H1 (cell line): ENCODE data around the gene EPHB6. TPM values are rescaled to one million over a fixed set of nuclear protein-coding genes. Genes with fewer than 3 reads are reported as not detected.

Source experiments
- SIX5 ChIP-seq: IDR thresholded peaks from 2 replicates; pipeline ENCODE4 v1.6.1; 2011; ENCODE audit warnings: mild to moderate bottlenecking, low read depth, low read length
- polyA plus RNA-seq, 7 experiments: library from polyadenylated mRNA; depleted of rRNA in 3 of 7; stranded (reverse) in 5 of 7; unstranded in 2 of 7; fragments of >200 nt in 5 of 7; fragments of 200-250 nt in 2 of 7; gene quantifications; 1 replicate in 5 of 7; 2 replicates in 1 of 7; 4 replicates in 1 of 7; pipeline versions ENCODE4 v1.2.1 to v1.2.3, GENCODE V29; 2011 to 2013; ENCODE audit warnings: missing spikeins in 2 of 7, mixed read lengths in 2 of 7
- total RNA-seq: library from RNA; stranded (reverse); fragmentation: NEBNext Ultra II Directional; extraction: Animal tissue kit (Norgen Biotek cat#: 25700); gene quantifications from 2 replicates; pipeline ENCODE4 v1.2.1, GENCODE V29; 2021
- TF ChIP-seq, protein P1 (sequence below): fragments of 300-600 bp; sonication (generic); IDR thresholded peaks from 2 replicates; pipeline ENCODE4 v1.7.1; 2012; ENCODE audit warnings: low read length, moderate library complexity, mild to moderate bottlenecking, inconsistent platforms; ENCODE audit not compliant: insufficient replicate concordance

The EPHB6 gene
- total and polyA plus RNA-seq, 2 of the 8 experiments (the other 6 are each of a cell fraction or from before 2014, with no cell fraction given), result 19.7 TPM

DNA sequence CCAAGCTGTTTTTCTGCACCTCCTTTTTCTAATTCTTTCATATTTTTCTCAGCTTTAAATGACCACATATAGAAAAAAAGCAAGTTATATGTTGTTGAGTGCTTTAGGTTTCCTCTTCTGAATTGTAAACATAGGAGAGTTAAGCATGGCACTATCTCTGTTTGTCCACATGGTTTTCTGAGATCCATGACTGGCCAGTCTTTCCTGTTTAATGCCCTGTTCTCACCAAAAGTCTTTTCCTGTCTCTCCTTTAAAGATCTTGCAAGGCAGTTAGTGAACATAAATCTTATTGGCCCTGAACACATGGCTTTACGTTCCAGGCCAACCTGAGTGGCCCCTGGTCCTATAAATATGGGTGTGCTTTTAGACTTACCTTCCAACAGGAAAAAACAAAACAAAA lies 59.2 kb downstream of the EPHB6 start (continued):
- TF ChIP-seq, protein P1, sequence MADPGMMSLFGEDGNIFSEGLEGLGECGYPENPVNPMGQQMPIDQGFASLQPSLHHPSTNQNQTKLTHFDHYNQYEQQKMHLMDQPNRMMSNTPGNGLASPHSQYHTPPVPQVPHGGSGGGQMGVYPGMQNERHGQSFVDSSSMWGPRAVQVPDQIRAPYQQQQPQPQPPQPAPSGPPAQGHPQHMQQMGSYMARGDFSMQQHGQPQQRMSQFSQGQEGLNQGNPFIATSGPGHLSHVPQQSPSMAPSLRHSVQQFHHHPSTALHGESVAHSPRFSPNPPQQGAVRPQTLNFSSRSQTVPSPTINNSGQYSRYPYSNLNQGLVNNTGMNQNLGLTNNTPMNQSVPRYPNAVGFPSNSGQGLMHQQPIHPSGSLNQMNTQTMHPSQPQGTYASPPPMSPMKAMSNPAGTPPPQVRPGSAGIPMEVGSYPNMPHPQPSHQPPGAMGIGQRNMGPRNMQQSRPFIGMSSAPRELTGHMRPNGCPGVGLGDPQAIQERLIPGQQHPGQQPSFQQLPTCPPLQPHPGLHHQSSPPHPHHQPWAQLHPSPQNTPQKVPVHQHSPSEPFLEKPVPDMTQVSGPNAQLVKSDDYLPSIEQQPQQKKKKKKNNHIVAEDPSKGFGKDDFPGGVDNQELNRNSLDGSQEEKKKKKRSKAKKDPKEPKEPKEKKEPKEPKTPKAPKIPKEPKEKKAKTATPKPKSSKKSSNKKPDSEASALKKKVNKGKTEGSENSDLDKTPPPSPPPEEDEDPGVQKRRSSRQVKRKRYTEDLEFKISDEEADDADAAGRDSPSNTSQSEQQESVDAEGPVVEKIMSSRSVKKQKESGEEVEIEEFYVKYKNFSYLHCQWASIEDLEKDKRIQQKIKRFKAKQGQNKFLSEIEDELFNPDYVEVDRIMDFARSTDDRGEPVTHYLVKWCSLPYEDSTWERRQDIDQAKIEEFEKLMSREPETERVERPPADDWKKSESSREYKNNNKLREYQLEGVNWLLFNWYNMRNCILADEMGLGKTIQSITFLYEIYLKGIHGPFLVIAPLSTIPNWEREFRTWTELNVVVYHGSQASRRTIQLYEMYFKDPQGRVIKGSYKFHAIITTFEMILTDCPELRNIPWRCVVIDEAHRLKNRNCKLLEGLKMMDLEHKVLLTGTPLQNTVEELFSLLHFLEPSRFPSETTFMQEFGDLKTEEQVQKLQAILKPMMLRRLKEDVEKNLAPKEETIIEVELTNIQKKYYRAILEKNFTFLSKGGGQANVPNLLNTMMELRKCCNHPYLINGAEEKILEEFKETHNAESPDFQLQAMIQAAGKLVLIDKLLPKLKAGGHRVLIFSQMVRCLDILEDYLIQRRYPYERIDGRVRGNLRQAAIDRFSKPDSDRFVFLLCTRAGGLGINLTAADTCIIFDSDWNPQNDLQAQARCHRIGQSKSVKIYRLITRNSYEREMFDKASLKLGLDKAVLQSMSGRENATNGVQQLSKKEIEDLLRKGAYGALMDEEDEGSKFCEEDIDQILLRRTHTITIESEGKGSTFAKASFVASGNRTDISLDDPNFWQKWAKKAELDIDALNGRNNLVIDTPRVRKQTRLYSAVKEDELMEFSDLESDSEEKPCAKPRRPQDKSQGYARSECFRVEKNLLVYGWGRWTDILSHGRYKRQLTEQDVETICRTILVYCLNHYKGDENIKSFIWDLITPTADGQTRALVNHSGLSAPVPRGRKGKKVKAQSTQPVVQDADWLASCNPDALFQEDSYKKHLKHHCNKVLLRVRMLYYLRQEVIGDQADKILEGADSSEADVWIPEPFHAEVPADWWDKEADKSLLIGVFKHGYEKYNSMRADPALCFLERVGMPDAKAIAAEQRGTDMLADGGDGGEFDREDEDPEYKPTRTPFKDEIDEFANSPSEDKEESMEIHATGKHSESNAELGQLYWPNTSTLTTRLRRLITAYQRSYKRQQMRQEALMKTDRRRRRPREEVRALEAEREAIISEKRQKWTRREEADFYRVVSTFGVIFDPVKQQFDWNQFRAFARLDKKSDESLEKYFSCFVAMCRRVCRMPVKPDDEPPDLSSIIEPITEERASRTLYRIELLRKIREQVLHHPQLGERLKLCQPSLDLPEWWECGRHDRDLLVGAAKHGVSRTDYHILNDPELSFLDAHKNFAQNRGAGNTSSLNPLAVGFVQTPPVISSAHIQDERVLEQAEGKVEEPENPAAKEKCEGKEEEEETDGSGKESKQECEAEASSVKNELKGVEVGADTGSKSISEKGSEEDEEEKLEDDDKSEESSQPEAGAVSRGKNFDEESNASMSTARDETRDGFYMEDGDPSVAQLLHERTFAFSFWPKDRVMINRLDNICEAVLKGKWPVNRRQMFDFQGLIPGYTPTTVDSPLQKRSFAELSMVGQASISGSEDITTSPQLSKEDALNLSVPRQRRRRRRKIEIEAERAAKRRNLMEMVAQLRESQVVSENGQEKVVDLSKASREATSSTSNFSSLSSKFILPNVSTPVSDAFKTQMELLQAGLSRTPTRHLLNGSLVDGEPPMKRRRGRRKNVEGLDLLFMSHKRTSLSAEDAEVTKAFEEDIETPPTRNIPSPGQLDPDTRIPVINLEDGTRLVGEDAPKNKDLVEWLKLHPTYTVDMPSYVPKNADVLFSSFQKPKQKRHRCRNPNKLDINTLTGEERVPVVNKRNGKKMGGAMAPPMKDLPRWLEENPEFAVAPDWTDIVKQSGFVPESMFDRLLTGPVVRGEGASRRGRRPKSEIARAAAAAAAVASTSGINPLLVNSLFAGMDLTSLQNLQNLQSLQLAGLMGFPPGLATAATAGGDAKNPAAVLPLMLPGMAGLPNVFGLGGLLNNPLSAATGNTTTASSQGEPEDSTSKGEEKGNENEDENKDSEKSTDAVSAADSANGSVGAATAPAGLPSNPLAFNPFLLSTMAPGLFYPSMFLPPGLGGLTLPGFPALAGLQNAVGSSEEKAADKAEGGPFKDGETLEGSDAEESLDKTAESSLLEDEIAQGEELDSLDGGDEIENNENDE, result no peak
- TF ChIP-seq SIX5, result no peak
- TF ChIP-seq, all 59 proteins: peak for 0
